COLO829 (cell line): ENCODE data around the gene TTC39B.

Source experiments
- DNase-seq: peaks from one replicate; pipeline ENCODE4 v3.0.0; 2012; ENCODE audit warnings: low spot score

Gene TTC39B

DNA sequence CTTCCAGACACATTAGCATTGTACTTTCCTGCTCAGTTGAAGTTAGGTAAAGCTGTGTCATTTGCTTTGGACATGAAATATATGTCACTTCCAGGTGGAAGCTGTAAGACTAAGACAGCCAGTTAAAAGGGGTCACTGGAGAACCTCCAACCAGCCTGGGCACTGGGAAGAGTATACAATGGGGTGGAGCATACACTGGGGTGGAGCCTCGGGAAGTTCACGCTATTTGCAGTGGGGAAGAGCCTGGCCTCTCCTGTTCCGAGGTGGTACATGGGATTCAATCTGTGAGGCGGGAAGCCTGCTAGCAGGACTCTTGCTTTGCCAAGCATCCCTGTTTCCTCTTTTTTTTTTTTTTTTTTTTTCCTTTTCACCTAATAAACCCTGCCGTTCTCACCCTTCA is 145.3 kb downstream of the TTC39B start:
- DNase-seq, result no peak

DNA sequence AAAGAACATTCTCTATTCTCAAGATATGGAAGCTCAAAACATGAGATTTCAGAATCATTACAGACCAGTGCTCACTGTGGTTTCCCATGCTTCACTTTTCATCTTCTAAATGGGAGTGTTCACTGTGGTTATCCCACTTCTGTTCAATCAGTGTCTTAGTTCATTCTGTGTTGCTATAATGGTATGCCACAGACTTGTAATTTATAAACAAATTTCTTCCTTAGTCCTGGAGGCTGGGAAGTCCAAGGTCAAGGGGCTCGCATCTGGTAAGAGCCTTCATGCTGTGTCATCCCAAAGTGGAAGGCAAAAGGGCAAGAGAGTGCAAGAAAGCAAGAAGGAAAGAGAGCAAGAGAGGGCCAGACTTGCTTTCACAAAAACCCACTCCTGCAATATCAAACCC is 146.3 kb downstream of the TTC39B start:
- DNase-seq, result no peak

DNA sequence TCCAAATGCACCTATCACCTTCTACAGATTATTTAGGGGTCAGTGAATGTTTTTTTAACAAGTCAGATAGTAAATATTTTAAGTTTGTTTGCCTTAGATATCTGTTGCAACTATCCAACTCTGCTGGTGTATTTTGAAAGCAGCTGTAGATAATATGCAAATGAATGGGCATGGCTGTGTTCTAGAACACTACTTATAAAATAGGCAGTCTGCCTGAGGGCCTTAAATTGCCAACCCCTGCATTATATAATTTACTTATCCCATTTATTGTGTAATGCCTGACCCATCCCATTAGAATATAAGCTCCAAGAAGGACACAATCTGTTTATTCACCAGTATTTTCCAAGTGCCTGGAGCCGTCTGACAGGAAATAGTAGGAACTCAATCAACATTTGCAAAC is 149.0 kb downstream of the TTC39B start:
- DNase-seq, result no peak

DNA sequence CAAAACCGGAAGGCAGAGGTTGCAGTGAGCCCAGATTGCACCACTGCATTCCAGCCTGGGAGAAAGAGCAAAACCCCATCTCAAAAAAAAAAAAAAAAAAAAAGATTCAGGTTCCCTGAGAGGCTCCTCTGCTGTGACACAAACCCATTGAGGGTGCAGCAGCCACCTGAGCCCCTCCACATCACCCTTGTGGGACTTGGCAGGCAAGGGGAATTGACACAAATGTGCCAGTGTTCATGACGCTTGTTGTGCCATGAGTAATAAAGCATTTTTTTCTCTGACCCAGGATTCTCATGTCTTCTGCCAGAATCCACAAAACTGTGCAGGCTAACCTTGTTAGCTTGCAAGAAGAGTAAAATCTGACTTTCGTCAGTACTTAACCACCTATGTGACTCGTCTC is 149.6 kb downstream of the TTC39B start:
- no peak for DNase-seq

DNA sequence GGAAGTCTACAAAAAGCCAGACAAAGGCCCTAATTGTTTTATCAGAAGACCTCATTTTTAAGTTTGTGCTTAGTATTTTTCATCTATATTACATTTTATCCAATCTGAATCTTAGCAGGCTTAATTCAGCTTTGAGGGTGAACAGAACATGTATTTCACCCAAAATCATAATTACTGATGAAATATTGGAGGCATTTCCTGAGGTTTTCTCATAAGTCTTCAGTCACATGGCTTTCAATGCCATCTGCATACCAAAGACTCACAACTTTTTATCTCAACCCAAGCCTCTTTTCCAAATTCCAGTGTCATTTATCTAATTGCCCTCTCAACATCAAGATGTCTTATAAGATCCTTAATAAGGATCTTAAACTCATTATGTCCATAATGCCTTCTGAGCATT is 150.8 kb downstream of the TTC39B start:
- DNase-seq, result no peak

DNA sequence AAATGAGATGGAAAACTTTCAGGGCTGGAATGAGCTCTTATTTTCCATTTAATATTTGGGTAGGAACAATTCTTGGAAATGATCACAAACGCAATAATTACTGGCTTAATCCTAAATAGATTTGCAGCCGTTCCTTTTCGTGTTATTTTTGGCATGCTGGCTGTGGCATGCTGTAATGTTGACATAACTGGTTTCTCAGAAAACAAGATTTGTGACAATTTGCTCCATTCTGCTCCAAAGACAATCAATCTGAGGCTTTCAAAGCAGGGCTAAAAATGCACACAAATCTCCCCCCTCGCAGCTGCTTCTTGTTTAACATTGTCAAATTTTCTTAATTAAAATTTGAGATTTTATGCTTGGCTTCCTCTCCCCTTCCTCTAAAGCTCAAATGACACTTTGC is 151.2 kb downstream of the TTC39B start:
- no peak for DNase-seq

DNA sequence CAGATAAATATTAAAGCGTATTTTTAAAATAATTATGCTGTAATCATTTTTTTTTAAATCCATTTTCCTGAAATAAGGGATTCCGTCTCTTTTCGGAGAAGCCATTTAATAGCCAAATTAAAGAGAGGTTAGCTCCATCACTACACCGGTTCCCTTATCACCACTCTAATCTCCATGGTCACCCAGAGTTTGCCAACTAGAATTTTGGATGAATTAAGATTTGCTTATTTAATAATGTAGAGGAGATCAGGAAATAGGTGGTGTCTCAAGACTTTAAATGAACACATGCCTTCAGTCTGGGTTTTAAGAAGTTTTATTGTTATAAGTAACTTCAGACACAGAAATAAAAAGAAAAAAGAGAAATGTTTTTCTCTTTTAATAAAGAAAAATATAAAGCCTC is 151.7 kb downstream of the TTC39B start:
- no peak for DNase-seq

DNA sequence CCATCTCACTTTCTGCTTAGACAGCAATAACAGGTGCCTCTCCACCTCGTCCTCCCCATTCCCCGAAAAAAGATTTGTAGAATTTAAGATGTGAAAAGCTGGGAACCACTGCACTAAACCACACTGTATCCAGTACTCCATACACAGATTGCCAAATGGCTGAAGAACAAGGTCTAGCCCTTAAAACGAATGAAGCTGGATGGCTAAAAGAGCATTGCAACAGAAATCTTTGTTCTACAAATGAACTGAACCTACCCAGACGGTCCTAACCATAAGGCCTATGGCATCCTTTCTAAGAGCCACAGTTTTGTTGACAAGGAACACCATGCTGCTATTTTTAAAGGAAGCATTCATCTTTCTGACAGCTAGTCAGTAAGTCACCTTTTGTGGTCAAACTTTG is 152.3 kb downstream of the TTC39B start:
- DNase-seq, result no peak

DNA sequence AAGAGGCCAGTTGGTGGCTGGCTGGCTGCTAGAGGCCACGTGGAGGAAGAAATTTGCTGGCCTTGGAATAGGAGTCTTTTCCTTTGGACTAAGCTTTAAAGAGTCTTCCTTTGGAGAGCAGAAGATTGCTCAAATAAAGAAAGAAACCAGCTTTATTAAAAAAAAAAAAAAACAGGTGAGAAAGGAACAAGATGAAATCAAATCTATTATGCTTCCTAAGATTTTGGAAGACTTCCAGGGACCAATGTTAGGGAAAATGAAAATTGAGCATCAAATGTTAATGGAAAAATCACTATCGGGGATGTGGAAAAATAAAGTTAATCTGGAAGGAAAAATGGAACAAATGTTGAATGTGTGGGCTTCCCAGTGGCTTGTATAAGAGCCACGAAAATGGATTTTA is 153.1 kb downstream of the TTC39B start:
- DNase-seq, result no peak

DNA sequence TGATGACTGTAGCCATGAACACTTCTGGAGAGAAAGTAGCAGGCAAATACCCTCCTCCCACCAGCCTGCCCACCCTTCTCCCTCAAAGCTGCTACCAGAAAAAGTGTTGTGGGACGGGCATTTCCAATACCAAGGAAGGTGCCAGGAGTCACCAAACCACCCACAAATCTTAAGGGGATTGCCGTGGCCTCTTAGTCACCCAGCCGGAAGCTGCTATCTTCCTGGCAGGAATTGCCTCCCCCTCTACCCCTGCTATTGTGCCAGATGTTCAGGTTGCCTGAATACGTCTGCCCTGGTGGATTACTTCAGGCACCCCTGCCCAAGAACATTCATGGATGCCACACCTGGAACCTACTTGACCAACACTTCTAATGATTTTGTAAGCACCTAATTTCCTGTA is 156.1 kb downstream of the TTC39B start:
- DNase-seq, result no peak

DNA sequence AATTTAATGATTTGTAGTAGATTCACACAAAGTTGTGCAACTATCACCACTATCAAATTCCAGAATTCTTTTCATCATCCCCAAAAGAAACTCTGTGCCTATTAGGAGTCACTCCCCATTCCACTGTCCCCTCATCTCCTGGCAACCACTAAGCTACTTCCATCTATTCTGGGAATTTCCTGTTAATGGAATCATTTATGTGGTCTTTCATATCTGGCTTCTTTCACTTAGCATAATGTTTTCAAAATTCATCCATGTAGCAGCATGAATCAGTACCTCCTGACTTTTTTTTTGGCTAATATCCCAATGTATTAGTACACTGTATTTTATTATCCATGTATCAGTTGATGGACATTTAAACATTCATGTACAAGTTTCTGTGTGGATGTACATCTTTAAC is 157.6 kb downstream of the TTC39B start:
- no peak for DNase-seq

DNA sequence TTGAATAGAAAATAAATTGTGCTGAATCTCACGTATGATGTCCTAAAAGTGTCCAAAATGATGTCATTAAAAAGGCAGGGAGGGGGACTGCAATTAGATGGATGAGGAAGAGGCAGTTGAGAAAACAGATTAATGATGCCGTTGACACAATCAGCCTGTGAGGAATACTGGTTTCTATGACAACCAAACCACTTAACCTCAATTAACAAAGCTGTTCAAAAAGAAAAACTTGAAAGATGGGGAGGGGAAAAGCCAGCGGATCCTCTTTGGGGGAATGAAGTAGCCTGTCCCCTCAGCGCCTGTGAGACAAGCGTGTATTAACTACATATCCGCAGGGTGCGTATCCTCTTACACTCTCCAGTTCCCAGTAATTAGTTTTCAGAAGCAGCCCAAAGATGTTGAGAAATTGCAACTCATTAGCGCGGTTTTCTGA is 160.7 kb downstream of the TTC39B start:
- DNase-seq, result no peak

DNA sequence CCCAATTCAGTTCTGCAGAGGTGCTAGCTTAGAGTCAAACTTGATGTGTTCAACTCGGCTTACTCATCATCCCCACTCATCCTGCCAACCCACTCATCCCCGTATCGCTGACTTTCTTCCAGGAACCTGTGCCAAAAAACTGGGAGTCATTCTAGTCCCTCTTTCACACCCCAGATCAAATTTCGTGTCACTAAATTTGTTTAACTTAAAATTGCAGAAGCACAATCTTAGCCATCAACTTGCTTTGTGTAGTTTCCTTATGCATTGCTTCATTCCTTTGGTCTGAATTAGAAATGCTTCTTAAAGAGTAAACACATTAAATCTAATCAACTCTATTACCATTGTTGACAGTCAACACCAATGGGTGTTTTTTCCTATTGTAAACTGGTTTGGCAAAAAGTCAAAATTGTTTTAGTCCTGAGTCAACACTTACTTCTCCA is 162.4 kb downstream of the TTC39B start:
- DNase-seq, result no peak

DNA sequence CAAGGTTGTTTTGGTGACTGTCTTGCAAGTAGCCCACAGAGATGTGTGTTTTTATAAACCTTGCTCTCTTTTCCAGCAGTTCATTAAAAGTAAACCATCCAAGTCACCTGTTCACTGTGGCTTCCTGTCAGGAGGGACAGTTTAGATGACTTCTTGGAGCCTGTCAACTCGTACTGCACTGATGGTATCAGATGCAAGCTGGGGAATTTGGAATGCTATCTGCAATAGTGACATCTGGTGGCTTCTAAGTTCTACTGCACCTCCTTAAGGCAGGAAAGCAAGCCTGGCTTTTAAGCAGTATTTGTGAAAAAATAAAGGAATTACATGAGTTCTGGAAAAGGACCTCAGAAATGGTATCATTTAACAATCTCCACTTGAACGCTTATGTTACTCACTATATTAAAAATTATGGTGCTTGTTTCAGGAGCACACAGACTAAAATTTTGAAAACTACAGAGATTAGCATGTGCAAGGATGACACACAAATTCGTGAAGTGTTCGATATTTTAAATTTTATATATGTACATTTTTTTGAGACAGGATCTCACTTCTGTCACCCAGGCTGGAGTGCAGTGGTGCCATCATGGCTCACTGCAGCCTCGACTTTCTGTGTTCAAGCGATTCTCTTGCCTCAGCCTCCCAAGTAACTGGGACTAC is 164.0 kb downstream of the TTC39B start:
- peak; percentile 64 for DNase-seq

DNA sequence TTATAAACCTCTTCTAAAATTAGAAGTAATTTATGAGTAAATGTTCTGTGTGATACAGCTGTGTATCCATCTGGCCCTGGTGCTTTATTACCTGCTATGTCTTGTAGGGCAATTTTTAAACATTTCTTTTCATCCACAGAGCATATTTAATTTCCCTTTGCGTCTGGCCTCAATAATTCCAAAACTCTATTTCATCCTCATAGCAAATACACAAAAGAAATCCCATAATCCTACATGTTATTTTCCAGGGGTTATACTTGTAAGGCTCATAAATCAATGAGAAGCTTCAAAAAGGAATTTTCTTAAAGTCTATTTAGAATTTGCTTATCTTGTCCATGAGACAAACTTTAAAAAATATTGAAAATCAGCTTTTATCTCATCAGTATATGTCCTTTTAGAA is 167.0 kb downstream of the TTC39B start:
- DNase-seq, result no peak

DNA sequence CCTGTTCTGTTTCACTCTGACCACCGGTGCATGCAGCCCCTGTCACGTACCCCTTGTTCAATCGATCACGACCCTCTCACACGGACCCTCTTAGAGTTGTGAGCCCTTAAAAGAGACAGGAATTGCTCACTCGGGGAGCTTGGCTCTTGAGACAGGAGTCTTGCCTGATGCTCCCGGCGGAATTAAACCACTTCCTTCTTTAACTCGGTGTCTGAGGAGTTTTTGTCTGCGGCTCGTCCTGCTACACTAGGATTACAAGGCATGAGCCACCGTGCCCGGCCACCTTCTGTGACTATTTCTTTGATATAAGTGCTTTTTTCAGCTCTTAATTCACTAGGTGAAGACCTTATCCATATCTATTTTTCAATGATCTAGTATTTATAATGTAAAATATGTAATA is 167.5 kb downstream of the TTC39B start:
- DNase-seq, result no peak

DNA sequence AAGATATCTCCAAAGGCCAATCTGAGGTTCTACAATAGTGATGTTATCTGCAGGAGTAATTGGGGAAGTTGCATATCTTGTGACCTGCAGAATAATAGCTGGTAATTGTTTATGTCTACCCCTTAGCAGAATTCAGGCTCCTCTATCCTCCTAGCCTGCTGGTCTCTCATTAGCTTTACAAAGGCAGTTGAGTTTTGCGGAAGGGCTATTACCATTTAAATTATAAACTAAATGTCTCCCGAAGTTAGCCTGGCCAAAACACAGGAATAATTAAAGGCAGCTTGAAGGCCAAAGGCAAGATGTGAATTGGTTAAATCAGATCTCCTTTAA is 168.7 kb downstream of the TTC39B start:
- no peak for DNase-seq

DNA sequence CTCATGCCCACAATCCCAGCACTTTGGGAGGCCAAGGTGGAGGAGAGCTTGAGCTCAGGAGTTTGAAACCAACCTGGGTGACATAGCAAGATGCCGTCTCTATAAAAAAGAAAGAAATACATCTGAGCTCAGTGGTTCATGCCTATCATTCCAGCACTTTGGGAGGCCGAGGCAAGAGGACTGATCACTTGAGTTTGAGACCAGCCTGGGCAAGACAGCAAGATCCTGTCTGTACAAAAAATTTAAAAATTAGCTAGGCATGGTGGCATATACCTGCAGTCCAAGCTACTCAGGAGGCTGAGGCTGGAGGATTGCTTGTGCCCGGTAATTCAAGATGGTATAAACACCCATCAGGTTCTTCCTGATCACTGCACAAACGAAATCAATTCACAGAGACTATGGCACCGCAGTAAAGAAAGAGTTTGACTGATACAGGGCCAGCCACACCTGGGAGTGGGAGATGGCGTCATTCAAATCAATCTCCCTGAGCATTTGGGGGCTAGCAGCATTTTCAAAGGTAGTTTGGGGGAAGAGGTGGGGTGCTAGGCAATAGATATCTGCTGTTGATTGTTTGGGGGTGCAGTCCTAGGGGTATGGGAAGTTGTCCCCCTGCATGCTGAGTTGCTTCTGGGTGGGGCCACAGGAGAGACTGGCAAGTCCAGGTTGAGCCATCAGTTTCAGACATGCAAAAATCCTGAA is 169.2 kb downstream of the TTC39B start:
- DNase-seq, result no peak

DNA sequence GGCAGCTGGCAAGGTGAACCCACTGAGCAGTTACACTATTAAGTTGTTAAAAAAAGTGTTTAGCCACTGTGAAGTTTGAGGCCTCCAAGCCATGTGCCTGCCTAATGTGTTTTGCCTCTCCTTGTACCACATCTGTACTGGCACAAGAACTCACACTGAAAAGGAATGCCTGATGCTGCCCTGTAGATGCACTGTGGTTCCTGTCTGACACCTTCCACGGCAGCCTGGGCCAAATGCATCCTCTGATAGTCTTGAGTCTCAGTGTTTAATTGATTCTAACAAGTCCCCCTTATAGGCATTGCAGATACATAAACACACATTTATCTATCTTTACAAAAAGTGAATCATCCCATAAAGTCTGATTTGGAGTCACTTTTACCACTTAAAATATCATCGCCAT is 169.9 kb downstream of the TTC39B start:
- no peak for DNase-seq

DNA sequence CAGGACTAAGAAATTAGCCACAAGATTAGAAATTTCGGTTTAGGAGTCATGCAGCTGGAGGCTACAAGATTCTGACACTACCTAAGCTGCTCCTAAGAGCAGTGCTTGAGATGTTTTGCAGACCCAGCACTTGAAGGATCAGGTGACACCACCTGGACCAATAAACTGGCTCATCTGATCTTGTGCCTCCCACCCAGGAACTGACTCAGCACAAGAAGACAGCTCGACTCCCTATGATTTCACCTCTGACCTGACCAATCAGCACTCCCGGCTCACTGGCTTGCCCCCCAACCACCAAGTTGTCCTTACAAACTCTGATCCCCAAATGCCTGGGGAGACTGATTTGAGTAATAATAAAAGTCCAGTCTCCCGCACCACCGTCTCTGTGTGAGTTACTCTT is 170.4 kb downstream of the TTC39B start:
- DNase-seq, result no peak

DNA sequence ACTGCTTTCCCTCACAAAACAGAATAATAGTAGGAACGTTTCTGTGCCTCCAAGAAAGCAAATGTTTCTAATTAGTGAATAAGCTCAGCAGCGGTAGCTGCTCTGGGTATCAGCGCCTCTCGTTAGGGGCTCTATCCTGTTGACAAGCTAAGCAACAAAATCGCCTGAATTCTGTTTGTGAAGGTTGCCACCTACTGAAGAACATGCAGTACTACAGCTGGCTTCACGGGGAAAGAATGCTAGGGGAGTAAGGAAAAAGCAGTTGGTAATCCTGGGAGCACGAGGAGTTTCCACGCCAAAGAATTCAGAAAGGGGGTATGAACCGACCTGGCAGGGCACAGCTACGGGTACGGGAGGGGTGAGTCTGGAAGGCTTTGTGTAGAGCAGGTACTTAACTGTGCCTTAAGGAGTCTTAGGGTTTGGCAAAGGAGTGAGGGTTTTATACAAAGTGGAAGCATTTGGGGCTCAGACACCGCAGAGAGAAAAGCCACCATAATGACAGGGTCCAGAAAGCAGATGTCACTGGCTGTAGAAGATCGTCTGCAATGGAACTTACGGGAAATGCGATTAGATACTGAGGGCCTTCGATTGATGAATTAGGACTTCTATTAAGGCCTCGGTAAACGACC is 171.7 kb downstream of the TTC39B start:
- DNase-seq, result peak; percentile 48

DNA sequence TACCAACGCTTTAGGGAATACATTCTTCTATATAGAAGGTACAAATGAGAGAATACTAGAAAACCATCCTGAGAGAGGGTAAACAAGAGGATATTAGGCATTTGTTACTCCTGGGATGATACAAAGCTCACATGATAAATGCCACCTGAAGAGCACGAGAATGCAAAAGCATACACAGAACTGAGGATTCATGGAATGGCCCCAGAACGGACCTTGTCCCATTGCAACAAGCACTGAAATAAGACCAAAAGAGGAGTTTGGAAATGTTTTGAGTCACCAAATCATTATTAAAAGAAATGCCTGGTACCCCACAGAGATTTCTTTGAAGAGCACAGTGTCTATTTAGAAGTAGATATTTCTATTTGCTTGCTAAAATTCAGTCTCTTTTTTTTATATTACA is 173.5 kb downstream of the TTC39B start:
- DNase-seq, result no peak

DNA sequence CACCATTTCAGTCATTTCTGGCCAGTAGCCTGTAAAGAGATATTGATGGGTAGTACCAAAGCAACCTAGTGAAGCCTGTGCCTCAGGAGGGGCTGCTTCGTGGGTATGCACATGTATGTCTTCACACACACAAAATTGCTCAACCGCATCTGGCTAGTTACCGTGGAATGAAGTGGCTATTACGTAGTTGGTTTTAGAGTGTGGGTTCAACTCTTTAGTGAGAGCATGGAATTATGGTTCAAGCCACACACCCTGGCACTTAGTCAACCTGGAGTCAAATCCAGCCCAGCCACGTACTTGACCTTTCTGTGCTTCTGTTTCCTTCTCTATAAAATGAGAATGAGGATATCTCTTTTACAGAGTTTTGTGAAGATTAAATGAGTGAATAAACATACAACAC is 174.9 kb downstream of the TTC39B start:
- DNase-seq, result no peak

DNA sequence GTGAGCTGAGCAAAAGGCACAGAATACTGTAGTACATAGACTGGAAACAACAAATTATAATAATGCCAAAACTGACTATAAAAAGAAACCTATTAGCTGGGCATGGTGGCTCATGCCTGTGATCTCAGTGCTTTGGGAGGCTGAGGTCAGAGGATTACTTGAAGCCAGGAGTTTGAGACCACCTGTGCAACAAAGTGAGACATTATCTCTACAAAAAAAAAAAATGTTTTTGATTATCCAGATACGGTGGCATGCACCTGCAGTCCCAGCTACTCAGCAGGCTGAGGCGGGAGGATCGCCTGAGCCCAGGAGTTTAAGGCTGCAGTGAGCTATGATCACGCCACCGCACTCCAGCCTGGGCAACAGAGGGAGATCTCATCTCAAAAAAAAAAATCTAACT is 175.9 kb downstream of the TTC39B start:
- no peak for DNase-seq
